Cortex of kidney (tissue), 1 donor: ENCODE data around the gene ROMO1.
A peak's percentile ranks its signal among the peaks of the same experiment; 100 is the strongest.
"Not testable (repeated sequence)": the region's sequence is repeated elsewhere in the genome, so short reads cannot be mapped to it uniquely, and the experiment has no call there.

Experiments
- DNase-seq: peaks from one replicate; lab custom pipeline; 2025; lab: John Stamatoyannopoulos, UW

ROMO1 gene

GRCh38 chr20:35730583-35731468 is 31.6 kb downstream of the ROMO1 start:
- DNase-seq: no peak

- DNase-seq: no peak
Measured at GRCh38 chr20:35731469-35731788, 32.2 kb downstream of the ROMO1 start.

DNA sequence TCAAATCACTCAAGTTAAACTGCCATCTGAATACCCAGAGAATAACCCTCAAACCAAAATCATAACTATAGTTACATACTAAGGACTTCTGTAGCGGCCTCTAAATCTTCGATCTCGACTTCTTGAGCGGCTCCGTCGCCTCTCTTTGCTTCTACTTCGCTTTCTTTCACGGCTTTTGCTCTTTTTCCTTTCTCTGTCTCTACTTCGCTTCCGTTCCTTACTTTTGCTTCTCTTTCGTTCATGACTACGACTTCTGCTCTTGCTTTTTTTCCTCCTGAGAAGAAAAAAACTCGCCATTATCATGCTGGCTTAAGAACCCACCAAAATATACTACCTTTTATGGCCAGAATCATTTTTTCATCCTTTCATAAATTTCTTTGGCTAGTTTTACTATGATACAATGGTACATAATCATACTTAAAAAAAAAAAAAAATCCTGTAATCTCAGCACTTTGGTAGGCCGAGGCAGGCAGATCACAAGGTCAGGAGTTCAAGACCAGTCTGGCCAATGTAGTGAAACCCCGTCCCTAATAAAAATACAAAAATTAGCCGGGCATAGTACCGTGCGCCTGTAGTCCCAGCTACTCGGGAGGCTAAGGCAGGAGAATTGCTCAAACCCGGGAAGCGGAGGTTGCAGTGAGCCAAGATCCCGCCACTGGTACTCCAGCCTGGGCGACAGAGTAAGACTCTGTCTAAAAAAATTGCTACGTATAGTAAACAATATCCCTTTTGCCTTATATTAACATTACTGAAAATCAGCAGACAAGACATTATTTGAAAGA is 32.8 kb downstream of the ROMO1 start:
- no peak for DNase-seq

DNA sequence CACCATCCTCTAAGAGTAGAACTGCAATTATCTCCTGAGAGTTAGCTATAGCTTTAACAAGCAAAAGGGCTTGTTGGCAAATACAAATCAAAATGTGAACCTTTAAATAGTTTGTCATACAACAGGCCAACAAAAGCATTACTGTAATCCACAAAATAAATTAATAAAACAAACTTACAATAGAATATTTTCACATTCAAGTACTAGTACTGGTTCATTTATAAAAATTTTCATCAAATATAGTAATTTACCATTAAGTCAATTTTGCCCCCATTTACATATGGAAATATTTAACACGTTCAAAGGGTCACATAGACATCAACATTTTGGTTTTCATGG is 33.4 kb downstream of the ROMO1 start:
- no peak for DNase-seq

- no peak for DNase-seq
Measured at GRCh38 chr20:35734374-35734773, 35.2 kb downstream of the ROMO1 start.

DNA sequence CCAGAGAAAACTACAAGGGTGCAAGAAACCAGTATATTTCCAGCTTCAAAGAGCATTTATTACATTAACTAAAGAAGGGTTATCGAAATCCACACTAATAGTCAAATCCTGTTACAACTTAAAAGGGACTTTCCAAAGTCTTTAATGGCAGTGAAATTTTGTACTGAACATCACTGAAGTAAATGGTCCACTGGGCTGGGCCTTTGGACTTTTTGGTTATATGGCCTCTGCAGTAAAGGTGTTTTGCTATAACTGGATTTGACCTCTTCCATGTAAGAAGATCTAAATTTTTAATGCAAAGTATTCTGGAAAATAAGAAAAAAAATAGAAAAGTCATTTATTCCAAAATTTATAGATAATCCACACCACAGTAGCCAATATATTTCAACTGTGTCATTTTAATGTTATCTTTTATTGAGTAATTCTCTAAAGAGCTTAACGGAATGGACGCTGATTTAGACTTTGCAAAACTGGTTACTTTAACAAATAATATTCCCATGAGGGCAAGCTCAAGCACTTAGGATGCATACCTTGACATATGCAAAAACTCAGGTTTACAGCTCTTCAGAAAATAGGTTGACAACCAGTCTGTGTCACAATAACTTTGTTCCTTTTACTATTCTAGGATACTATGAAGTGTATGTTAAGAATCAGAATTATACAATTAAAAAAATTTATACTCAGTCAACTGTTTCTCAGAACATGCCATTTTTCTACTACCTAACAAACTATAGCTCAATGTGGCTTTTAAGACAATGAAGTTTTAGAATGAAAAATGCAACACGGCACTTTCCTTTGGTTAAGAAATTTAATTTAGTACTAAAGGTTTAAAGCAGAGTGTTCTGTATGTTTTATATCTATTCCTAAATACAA is 35.8 kb downstream of the ROMO1 start:
- DNase-seq: no peak

- no peak for DNase-seq
Measured at GRCh38 chr20:35735826-35736470, 36.7 kb downstream of the ROMO1 start.

GRCh38 chr20:35737865-35738333 is 38.7 kb downstream of the ROMO1 start:
- DNase-seq: no peak

- DNase-seq: no peak
Measured at GRCh38 chr20:35738410-35739179, 39.4 kb downstream of the ROMO1 start.

- no peak for DNase-seq
Measured at GRCh38 chr20:35739294-35740163, 40.3 kb downstream of the ROMO1 start.

DNA sequence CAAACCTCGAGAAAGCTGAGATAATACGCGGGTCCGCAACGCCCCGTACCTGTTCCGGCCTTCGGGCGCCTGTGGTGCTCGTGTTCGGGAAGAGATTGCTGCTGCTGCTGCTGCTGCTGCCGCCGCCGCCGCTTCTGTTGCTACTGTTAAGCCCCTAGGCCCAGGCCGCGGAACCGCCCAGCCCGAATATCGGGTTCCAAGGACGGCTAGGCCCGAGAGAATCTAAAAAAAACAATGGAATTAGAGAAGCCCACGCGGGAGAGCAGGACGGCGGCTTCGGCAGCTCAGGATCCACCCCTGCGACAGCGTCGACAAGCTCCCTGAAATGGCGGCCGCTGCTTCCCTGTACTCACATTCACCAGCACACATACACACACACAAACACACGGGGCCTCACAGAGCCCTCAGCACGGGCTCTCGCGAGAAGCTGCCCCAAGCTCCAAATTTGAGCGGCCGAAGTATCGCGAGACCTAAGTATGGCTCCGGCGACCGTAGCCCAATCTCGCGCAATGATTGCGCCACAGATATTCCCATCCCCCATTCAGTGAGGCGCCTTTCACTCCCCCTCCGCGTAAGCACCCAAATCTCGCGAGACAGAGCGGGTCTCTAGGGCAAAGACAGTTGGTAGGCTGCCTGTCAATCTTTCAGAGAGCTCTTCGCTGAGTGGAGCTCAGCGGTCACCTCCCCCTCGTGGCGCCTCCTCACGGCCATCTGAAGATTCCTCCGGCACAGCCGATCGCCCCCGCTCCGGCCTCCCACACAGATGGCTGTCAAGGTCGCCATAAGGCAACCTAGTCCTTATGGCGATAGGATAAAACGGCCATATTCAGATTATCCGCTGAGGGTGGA is 42.9 kb downstream of the ROMO1 start, which contains the start of gene RBM39:
Gene RBM39 (minus strand): TSS at position 369 of the 849 bp plus-strand sequence. CDS start 1,386 bp downstream, outside the sequence.
- DNase-seq: peak; percentile 94

DNA sequence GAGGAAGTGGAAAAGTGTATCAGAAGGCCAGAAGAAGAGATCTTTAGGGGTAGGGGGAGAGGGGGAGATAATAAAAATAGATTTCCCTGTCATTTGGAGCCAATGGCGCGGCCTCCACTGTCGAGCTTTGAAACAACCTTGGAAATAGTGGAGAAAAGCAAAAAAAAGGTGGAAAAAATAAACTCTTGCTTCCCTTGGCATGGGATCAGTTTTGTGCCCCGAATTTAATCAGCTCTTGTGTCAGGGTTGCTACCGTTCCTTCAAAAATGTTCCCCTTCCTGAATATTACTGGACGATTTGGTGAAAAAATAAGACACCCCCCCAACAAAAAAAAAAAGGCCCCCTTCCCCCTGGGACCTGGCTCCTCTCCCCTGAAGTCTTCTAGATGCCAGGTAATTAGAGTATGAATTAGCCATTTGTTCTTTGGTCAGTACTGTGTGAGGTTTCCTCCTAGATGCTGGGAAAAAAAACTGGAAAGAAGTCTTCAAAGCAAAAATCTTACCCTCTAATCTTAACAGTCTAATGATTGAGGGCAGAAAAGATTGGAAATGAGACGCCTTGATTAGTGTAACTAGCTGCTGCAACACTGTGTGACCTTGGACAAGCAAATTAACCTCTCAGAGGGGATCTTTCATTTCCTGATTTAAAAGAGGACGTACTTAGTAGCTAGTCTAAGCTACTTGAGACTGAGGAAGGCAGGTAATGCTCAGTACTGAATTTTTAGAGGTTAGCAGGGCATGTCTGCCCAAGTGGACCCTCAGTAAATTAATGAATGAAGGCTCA is 43.7 kb downstream of the ROMO1 start:
- DNase-seq: no peak

DNA sequence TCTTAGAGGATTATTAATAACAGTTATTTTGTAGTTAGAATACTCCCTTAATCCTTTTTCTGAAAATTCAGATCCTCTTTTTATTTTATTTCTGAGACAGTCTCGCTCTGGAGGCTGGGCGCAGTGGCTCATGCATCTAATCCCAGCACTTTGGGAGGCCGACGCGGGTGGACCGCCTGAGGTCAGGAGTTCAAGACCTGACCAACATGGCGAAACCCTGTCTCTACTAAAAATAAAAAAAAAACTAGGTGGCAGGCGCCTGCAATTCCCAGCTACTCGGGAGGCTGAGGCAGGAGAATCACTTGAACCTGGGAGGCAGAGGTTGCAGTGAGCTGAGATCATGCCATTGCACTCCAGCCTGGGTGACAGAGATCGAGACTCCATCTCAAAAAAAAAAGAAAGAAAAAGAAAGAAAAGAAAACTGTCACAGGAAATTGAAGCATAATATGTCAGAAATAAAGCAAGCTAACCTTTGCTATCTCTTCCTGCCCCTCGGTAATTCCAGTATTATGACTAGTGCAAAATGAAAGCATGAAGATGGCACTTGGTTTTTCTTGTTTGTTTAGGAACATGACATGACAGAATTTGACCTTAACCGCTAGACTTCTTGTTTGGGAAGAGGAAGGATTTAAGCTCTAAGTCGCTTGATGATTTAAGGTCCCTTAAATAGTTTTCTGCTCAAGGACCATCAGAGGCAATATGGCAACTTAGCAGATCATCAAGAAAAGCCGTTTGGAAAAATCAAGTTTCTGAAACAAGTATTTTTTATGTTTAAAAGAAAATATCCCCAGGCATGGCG is 44.7 kb downstream of the ROMO1 start:
- DNase-seq: no peak

- not testable (repeated sequence) for DNase-seq
Measured at GRCh38 chr20:35744492-35744841, 45.3 kb downstream of the ROMO1 start.
